GM06990 (cell line): ENCODE data around the gene CARMIL1.

ENCODE experiments used
- DNase-seq: peaks from one replicate; pipeline ENCODE4 v3.0.0-alpha.2; 2011; ENCODE audit not compliant: insufficient read length; ENCODE audit errors: extremely low read depth
- H3K27me3 ChIP-seq: replicated peaks from 2 replicates; pipeline ENCODE4 v1.6.0; 2011; ENCODE audit warnings: low read length; ENCODE audit not compliant: control insufficient read depth, insufficient read depth
- H3K36me3 ChIP-seq: 2 replicates; pipeline ENCODE4 v1.5.1; 2011; ENCODE audit warnings: low read length; ENCODE audit not compliant: control insufficient read depth, insufficient read depth
- H3K4me3 ChIP-seq: replicated peaks from 2 replicates; pipeline ENCODE4 v1.5.1; 2011; ENCODE audit warnings: low read depth, mild to moderate bottlenecking, control low read depth, low read length
- TF ChIP-seq, protein P1 (sequence below): IDR thresholded peaks from 2 replicates; pipeline ENCODE4 v1.5.1; 2011; ENCODE audit warnings: low read length, control low read depth, mild to moderate bottlenecking, inconsistent platforms; ENCODE audit not compliant: insufficient read depth, poor library complexity, severe bottlenecking

The CARMIL1 gene

DNA sequence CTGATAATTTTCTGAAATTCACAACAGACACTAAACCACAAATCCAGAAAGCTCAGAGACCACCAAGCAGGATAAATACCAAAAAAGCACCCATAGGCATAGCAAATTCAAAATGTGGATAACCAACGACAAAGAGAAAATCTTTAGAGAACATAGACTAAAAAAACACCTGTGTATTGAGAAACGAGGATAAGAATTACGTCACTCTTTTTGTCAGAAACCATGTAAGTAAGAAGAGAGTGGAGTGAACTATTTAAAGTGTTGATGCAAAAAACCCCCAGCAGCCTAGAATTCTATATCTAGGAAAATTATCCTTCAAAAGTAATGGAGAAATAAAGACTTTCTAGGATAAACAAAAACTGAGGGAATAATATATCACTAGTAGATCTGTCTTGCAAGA lies 245.9 kb downstream of the CARMIL1 start:
- no peak for DNase-seq
- H3K4me3 ChIP-seq, result no peak overlapping the region
- H3K27me3 ChIP-seq, result no peaks in the 10 kb centered on the region
- TF ChIP-seq, protein P1, sequence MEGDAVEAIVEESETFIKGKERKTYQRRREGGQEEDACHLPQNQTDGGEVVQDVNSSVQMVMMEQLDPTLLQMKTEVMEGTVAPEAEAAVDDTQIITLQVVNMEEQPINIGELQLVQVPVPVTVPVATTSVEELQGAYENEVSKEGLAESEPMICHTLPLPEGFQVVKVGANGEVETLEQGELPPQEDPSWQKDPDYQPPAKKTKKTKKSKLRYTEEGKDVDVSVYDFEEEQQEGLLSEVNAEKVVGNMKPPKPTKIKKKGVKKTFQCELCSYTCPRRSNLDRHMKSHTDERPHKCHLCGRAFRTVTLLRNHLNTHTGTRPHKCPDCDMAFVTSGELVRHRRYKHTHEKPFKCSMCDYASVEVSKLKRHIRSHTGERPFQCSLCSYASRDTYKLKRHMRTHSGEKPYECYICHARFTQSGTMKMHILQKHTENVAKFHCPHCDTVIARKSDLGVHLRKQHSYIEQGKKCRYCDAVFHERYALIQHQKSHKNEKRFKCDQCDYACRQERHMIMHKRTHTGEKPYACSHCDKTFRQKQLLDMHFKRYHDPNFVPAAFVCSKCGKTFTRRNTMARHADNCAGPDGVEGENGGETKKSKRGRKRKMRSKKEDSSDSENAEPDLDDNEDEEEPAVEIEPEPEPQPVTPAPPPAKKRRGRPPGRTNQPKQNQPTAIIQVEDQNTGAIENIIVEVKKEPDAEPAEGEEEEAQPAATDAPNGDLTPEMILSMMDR, result no peak
- H3K36me3 ChIP-seq, result no peaks in the 10 kb centered on the region

DNA sequence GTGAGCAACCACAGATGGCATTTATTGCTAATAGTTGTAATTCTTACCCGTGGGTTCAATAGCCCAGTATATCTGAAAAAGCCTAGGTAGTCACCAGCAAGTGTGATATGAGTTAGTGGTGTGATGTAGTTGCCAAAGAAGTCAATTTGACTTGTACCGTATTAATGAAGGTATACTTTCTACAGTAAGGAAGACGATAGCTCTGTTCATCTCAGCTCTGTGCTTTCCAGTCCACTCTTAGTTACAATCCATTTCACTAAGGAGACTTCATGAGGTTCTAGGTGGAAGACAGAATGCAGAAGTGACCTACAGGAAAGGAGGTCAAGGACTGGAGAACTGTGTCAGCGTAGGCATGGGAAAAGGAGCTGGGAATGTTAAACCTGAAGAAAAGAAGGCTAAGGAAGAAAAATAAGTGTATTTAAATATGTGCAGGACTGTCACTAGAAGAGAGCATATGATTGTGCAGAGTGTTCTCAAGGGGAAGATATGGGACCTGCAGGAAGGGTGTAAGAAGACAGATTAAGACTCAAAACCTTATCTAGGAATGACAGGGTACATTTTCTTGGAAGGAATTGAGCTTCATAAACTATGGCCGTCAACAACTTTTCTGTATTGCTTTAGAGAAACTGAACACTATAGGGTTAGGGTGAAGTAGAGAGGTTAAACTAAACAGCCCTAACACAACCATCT lies 255.9 kb downstream of the CARMIL1 start:
- Histone ChIP-seq H3K36me3 (no peaks in the 10 kb centered on the region), H3K27me3 (no peaks in the 10 kb centered on the region; the same call in none of the 2 replicates)
- no peak for DNase-seq

DNA sequence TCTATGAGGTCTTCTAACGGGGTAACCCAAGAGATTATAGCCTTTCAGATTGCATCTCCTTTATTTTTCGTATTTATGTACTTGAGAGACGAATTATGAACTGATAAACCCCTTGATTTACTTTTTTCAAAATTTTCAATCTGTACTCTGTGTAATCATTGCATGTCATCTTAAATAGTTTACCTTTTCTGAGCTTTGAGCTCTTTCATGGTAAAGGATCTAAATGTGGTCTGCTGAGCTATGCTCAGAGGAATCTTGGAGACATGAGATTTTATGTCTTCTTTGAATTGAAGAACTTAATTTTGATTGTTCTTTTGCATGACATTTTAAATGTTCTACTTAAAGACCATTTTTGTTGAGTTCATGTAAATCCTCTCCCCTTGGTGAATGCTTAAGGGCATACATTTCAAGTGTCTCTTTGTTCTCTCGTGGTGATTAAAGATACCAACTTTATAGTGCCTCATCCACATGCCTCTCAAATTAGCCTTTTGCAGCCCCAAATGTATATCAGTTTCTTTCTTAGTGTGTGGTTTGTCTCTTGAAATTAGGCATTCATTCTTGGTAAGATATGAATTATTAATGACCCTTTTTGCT lies 256.6 kb downstream of the CARMIL1 start:
- no peak overlapping the region for H3K4me3 ChIP-seq
- DNase-seq, result no peak
- H3K27me3 ChIP-seq, result no peaks in the 10 kb centered on the region; the same call in none of the 2 replicates
- TF ChIP-seq, protein P1, result no peak
- H3K36me3 ChIP-seq, result no peaks in the 10 kb centered on the region

More for the DNA sequence above, 255.9 kb downstream of the CARMIL1 start:
- TF ChIP-seq, protein P1, result no peak
- no peak overlapping the region for H3K4me3 ChIP-seq

DNA sequence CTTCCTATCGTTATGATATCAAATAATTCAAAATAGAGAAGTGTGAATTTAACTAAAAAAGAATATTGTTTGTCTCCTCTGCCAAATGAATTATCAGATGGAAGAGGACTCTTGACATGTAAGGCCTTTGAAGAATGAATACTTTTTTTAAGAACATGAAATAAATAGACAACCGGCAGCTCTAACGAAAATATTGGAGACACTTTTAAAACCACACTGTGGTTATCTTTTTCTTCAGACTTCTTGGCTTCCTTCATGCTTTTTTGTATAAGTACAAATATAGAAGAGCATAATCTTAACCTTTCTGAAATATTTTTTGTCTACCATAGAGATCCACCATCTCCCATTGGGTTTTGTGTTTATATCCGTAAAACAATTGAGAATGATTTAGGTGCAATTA lies 257.6 kb downstream of the CARMIL1 start:
- Histone ChIP-seq H3K27me3 (no peaks in the 10 kb centered on the region; the same call in none of the 2 replicates), H3K4me3 (no peak overlapping the region), H3K36me3 (no peaks in the 10 kb centered on the region)
- DNase-seq, result no peak
- TF ChIP-seq, protein P1, result no peak

DNA sequence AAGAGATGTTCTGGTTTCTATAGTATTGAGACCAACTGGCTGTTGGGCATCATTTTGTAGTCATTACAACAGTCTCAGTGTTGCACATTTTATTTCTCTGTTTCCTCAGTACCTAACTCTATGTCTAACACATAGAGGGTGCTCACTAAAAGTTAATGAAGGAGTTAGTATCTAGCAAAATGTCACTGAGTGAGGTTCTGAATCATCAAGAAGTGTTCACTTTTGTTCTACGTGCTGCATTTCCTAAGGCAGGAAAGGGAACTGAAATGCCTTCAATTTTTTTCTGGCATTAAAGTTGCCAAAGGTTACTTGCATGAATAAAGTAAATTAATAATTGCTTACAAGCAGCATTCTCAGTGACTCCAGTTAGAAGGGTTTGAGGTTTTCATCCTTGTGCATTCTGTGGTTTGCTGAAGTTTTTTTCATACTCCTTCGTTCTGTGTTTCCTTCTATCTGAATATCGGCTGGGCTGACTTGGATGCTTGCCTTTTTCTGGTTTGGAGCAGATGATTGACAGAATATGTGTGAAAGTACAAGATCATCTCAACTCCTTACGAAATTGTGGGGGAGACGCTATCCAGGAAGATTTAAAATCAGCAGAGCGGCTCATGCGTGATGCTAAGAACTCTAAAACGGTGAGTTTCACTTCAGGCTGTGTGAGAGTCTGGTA lies 258.3 kb downstream of the CARMIL1 start:
- no peak overlapping the region for H3K4me3 ChIP-seq
- TF ChIP-seq, protein P1, result no peak
- DNase-seq, result no peak
- H3K27me3 ChIP-seq, result no peaks in the 10 kb centered on the region; the same call in none of the 2 replicates
- no peaks in the 10 kb centered on the region for H3K36me3 ChIP-seq
